Middle frontal gyrus (tissue), 1 donor: ENCODE measurements around the gene SPTB.
"Not testable (repeated sequence)": the region's sequence is repeated elsewhere in the genome, so short reads cannot be mapped to it uniquely, and the experiment has no call there.

Source experiments
- DNase-seq: peaks from one replicate; pipeline ENCODE4 v3.0.0-alpha.2; 2015; ENCODE audit warnings: low spot score; ENCODE audit errors: extremely low spot score

Gene SPTB

GRCh38 chr14:64821651-64822050, 58.1 kb downstream of the SPTB start:
- DNase-seq: no peak

DNA sequence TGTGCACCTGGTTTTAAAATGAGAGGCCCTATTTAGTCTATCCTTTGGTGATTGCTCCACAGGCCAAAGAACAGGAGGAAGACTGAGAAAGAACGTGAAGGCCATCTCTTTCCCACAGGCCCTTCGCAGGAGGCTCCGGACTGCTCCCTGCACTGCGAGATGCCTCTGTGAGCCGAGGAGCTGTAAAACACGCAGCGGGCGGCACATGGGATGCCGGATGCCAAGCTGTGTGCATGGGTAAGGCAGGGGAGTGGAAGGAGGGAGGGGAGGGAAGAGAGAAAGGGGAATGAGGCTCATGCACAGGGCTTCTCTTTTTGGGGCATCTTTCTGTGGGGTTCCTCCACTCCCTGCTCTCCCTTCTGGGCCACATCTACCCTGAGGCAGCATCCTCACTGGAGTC, 61.6 kb downstream of the SPTB start:
- DNase-seq: no peak

GRCh38 chr14:64817631-64818030, 62.1 kb downstream of the SPTB start:
- DNase-seq: no peak

- no peak for DNase-seq
These were observed 63.4 kb downstream of the SPTB start for GRCh38 chr14:64816221-64816783.

DNA sequence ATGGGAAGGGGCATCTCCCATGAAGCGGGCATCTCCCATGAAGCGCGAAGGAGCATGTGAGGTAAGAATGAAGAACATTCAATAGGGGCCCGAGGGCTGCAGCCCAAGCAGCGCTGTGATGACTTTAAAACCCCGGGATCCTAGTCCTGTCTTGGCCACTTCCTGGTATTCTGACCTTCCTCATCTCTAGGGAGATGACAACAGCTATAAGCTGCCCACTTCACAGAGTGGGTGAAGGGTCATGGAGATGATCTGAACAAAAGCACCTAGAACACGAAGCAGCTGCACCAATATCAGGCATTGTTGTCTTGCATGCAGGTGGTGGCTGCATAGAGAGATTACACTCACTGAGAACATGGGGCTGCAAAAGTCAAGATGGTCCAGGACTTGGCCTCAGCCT, 64.5 kb downstream of the SPTB start:
- no peak for DNase-seq

DNA sequence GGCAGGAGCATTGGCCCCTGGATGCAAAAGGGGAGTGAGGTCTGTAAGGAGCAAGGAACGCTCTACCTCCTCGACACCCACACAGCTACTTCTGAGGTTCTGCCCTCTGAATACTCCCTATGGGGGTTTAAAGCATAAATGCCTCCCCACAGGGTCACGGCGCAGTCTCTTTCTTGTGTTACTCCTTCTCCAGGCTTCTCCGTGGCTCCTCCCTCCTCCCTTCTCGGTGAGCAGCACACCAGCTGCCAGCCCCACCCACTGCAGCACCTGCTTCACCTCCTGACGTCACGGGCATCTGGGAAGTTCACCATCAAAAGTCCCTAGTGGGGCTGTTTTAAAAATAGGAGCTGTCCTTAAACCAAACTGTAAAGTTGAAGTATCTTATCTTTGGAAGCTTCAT, 67.3 kb downstream of the SPTB start:
- no peak for DNase-seq

- DNase-seq: no peak
These were observed 68.0 kb downstream of the SPTB start for GRCh38 chr14:64811676-64812075.

DNA sequence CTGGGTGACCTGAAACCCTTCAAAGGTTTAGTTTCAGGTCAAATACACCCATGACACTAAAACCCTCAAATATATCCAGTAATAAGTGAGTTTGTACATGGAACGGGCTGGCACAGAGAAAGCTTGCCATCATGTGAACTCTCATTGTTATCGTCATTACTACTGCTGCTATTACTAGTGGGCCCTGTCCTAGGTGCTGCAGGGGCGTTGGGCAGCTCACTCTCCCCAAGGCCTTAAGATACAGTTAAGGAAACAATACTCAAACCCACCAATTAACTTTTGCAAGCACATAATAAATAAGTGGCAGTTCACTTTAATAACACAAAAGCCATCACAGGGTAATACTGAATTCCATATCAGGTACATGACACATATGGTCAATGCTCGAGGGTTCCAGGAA, 71.3 kb downstream of the SPTB start:
- no peak for DNase-seq

GRCh38 chr14:64807551-64807950, 72.2 kb downstream of the SPTB start:
- DNase-seq: no peak

DNA sequence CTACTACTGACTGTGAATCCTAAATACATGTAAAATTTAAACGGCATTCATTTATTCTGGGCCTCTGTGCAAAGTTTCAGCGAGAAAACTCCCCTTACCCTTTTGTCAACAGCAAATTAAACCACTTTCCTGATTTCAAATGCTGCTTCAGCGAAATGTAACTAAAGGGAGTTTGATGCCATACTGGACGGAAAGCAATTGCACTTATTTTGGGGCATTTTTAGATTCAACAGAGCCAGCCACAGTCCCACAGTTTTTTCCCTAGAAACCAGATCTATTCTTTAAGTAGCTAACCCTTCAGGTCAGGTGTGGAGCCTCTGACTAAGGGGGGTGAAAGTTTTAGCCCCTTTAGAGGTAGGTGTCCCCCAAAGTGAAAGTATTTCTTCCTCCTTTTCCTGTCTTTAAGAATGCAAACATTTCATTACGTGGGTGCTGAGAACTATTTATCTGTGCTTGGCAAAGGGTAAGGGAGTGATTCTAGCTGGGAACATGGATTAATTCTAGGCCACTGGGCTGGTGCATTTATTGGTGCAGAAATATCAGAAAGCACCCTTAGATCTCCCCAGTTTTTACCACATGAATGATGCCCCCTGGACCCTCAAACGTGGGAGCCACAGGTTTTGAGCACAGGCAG, 72.7 kb downstream of the SPTB start:
- DNase-seq: no peak

- DNase-seq: no peak
These were observed 73.4 kb downstream of the SPTB start for GRCh38 chr14:64806202-64806861.

DNA sequence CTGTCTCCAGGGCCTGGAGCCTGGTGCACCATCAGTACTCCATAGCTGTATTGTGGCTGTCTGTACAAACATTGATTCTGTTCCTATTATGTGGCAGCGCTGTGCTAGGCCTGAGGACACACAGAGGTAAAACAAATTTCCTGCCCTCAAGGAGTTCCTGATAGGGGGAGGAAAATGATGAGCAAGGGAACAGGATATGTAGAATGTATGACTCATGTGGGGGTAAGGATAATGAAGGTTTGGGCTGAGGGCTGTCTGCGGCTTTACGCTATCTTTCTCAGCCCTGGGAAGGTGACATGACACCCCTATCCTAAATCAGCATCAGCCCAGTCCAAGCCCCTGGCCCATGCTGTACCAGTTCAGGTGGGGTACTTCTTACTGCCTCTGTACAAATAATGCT, 74.1 kb downstream of the SPTB start:
- DNase-seq: not testable (repeated sequence)

DNA sequence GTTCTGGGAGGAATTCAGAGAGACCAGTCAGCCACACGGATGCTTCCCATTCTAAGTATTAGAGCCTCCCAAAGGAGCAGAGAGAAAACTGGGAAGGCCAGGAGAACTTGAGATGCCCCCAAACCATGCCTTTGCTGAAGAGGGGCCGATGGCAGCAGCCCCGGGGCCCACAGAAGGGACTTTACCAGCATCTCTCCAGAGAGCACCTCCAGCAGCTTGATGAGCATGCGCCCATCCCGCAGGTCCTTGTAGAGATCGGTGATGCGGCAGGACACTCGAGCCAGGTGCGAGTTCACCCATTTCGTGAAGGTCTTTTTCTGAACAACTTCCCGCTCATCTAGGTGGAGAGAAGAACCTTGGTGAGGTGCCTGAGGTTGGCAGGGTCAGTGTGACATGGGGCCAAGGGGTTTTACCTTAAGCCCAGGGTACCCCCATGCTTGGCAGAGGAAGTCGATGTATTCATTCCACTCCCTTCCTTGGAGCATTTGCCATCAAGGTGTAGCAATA, 74.9 kb downstream of the SPTB start:
- DNase-seq: no peak

DNA sequence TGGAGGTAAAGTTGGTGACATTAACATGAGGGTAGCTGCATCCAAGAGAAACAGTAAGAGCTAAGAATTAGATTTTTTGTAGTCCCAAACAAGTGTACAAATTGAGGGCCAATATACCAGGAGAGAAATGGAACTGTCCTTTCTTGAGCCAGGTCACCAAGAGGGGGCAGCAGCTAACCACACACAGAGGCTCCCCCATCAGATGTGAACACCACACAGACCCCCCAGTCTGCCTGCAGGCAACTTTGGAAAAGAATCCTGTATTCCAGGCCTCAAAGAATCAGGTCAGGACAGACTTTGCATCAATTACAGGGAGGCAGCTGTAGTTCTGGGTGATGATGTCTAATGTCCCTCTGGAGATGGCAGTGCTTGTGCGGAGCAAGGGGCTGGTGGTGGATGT, 77.9 kb downstream of the SPTB start:
- DNase-seq: no peak

- no peak for DNase-seq
These were observed 78.7 kb downstream of the SPTB start for GRCh38 chr14:64801046-64801445.

GRCh38 chr14:64800000-64800399, 79.7 kb downstream of the SPTB start:
- no peak for DNase-seq

DNA sequence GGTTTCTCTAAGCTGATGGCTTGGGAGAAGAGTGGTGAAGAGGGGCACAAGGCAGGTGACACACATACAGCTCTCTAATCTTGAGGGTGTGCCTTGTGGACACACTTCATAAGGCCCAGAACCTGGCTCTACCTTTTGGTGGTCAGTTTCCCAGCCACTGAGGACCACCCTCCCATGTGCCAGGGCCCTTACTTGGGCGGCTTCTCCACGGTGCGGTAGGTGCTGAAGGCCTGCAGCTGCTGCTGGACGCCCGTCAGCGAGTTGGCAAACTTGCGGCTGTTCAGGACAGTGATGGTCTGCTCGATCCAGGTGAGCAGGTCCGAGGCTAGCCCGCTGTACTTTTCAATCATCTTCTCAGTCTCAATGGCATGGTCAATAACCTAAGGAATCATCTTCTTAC, 80.2 kb downstream of the SPTB start:
- DNase-seq: no peak

GRCh38 chr14:64796369-64796768, 83.3 kb downstream of the SPTB start:
- DNase-seq: no peak

- no peak for DNase-seq
These were observed 83.8 kb downstream of the SPTB start for GRCh38 chr14:64795921-64796320.

DNA sequence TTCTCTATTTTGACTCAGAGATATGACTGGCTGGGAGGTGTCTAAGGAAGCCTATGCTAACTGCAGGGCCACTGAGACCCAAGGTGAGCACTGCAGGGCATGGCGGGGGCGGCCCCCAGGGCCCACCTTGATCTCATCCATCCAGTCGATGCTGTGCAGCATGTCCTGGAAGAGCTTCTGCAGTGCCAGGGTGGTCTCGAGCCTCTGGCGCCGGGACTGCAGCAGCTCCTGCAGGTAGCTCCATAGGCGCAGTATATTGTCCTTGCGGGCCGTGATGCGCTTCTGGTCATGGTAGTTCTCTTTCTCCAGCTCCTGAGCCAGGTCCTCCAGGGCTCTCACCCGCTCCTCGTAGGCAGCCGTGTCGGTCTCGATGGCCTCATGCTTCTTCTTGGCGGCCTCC, 84.5 kb downstream of the SPTB start:
- no peak for DNase-seq

DNA sequence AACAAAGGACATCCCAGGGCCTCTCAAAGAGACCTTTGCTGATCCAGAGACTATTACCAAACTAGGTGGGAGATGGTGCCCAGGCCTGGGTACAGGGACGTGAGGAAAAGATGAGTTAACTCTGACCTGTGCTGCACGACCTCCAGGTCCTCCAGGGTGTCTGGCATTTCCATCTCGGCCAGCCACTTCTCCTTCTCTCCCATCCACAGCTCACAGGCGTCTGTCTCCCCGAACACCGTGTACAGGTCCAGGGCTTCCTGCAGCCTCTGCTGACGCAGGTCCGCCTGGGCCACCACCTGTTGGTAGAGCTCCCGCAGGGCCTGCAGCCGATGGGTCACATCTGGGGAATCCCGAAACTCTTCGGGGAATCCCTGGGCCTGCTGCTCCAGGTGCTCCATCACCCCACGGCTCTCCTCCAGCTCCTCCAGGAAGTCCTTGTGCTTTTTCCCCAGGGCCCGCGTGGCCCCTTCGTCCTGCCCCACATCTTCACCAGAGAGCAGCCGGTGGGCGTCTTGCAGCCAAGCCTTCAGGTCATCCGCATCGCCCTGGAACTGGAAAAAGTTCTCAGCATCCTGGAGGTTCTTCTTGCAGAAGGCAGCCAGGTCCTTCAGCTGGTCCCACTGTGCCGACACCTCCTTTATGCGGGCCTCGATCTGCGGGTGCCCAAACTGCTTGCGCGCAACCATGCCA, 86.7 kb downstream of the SPTB start:
- no peak for DNase-seq

- no peak for DNase-seq
These were observed 87.5 kb downstream of the SPTB start for GRCh38 chr14:64792231-64792630.
